HG02870 (cell line): ENCODE results near the gene OPA1.

Experiments
- ATAC-seq: cut with Tn5 transposase; IDR thresholded peaks from one replicate; pipeline ENCODE4 v1.9.1; 2021; ENCODE audit warnings: mild to moderate bottlenecking, moderate library complexity; ENCODE audit not compliant: unreplicated experiment

The OPA1 gene, protein sequence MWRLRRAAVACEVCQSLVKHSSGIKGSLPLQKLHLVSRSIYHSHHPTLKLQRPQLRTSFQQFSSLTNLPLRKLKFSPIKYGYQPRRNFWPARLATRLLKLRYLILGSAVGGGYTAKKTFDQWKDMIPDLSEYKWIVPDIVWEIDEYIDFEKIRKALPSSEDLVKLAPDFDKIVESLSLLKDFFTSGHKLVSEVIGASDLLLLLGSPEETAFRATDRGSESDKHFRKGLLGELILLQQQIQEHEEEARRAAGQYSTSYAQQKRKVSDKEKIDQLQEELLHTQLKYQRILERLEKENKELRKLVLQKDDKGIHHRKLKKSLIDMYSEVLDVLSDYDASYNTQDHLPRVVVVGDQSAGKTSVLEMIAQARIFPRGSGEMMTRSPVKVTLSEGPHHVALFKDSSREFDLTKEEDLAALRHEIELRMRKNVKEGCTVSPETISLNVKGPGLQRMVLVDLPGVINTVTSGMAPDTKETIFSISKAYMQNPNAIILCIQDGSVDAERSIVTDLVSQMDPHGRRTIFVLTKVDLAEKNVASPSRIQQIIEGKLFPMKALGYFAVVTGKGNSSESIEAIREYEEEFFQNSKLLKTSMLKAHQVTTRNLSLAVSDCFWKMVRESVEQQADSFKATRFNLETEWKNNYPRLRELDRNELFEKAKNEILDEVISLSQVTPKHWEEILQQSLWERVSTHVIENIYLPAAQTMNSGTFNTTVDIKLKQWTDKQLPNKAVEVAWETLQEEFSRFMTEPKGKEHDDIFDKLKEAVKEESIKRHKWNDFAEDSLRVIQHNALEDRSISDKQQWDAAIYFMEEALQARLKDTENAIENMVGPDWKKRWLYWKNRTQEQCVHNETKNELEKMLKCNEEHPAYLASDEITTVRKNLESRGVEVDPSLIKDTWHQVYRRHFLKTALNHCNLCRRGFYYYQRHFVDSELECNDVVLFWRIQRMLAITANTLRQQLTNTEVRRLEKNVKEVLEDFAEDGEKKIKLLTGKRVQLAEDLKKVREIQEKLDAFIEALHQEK

DNA sequence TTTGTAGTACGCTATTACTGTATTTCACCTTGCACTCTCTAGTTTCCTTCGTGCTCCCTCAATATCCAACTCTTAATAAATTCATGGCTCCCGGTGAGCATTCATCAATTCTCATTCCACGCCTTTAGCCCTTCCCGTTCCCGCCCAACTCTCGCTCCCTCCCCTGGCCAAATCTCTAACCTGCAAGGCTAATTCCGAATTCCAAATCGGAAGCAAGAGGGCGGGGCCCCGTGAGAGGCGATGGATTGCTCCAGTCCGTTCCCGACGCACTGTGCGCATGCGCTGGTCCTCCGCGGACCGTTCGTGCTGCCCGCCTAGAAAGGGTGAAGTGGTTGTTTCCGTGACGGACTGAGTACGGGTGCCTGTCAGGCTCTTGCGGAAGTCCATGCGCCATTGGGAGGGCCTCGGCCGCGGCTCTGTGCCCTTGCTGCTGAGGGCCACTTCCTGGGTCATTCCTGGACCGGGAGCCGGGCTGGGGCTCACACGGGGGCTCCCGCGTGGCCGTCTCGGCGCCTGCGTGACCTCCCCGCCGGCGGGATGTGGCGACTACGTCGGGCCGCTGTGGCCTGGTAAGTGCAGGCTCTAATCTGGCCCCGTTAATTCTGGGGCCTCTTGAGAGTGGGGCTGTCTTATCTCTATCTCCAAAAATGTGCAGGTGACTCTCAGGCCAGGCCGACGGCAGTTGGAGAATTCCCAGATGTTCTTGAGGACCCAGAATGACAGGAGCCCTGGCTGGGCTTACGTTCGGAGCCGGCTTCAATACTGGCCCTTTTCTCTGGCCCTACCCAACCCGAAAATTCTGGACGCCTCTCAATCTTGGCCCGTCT, at the start of gene OPA1:
Gene OPA1 (plus strand): TSS at position 368 of the 827 bp plus-strand sequence. CDS start 170 bp downstream, at position 538.
- ATAC-seq = peak; percentile 97

DNA sequence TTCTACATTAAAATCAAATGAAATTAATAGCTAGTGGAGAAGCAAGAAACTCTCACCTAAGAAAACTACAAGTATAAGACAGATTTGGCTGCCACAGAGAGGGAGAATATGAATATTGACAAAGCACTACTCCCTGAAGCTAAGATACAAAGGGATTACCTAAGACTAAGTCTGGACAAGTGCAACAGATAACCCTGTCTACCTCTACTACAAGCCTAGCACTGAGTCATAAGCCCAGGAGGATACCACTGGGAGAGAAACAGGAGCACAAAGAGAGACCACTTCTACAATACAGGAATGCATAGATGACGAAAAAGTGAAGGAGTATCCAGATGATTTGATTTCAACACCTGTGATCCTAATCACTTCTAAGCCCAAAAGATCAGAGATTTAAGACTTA, 48.7 kb upstream of the OPA1 start:
- ATAC-seq = no peak

DNA sequence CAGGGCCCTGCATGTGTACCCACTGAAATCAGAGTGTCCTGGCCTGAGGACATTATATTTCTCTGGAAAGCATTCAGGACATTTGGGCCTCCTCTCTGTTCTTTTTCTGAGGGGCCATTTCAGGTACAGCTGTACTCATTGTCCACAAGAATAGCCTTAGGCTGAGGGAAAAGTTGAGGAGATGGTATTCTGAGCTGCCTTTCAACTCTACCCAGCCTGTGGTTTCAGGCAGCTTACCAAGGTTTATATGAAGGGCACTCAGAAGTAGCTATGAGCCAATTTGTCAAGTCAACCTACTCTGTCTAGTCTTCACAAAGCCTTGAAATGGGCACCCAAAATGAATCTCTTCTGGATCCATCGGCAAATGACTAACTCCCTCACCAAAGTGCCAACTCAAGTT, 47.7 kb upstream of the OPA1 start:
- no peak for ATAC-seq

DNA sequence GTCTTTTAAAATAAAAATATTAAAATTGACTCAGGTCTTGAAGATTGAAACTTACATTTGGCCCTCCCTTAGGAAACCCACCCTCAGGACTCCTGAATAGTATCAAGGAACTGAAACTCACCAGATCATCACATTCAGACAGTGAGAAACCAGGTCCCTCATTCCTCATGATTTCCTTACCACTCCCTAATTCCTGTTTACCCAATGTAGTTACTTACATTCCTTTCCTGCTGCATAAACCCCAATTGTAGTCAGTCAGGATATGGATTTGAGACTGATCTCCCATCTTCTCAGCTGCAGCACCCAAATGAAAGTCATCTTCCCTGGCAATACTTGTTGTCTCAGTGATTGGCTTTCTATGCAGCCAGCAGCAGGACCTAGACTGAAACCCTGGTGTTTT, 46.9 kb upstream of the OPA1 start:
- ATAC-seq = no peak

DNA sequence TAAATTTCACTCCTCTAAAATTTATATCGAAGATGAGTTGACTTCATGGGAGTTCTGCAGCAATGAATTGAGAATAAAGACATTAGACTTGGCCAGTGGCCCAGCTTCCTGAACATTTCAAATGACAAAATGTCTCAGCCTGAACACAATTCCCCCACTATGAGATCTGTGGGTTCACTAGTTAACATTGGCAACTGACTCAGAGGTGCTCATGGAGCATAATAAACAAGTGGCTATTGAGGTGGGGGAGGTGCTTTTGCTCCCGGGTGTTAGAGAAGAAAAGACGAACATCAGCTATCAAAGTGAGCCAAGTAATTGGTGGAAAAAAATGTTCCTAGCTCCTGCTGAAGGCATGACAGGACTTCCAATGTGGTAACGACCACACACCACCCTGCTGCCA, 44.6 kb upstream of the OPA1 start:
- no peak for ATAC-seq

DNA sequence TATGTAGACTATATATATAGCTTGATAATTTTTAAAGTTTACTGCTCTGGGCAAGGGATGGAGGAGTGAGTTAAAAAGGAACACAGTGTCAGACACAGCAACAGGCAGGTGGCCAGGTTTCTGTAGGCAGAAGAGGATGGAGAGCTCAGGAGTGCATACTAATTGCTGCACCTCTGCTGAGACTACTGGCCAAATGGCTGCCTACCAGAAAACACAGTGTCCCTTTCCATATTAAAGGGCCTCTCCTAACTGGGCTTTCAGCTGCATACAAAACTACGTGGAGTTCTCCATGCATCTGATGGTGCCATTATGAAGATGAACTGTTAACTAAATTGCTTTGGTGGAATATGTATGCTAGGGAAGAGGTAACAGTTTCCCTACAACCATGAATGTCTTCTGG, 40.1 kb upstream of the OPA1 start:
- ATAC-seq = no peak

DNA sequence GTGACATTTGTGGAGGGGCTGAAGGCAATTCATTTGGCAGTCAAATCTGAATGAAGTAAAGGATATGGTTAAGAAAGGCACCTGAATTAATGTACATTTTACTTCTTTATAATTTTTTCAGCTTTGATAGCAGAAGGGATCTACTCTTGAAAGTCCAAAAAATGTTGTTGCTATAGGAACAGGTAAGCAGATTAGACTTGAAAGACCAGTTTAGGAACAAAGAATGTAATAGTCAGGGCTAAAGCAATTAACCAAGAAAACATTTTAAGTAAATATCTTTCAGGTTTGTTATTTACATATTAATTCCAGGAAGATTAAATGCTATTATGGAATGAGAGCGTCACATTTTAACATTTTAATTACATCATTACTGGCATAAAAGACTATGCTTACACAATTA, 39.4 kb upstream of the OPA1 start:
- ATAC-seq = no peak

DNA sequence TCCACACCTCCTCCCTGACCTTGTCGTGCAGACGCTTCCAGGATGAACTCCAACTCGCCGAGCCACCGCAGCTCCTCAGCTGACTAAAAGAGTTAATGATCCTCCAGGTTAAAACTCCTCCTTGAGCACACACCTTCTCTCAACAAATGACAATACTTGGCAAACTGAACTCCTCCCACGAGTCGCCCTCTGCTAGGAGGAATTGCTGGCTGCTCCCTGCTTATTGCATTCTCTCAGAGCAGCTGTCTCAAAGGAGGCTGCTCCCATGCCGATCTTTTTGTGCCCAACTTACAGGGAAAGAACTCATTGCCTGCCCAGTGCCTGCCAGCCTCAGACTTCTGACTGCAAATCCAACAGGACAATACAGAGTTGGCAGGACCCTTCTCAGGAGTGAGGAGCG, 38.2 kb upstream of the OPA1 start, which contains the start of gene ATP13A4:
Gene ATP13A4 (minus strand): TSS at position 85 of the 400 bp plus-strand sequence. CDS start 96 bp downstream, outside the sequence.
- no peak for ATAC-seq

DNA sequence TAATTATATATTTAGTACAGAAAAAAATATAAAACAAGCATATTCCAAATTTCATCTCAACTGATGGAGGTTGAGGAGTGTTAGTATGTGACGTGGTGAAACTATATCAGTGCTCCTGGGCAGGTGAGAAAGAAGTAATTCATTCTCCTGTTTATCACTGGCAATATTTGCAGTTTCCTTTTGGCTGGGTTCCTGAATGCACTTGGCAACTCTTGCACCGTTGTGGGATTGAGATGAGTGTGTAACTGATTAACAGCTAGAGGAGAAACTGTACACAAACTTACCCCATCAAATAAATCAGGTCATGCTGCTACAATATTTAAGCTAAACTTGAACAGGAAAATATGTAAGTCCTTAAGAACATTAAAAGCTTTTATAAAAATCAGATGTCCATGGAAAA, 36.2 kb upstream of the OPA1 start:
- ATAC-seq = no peak

DNA sequence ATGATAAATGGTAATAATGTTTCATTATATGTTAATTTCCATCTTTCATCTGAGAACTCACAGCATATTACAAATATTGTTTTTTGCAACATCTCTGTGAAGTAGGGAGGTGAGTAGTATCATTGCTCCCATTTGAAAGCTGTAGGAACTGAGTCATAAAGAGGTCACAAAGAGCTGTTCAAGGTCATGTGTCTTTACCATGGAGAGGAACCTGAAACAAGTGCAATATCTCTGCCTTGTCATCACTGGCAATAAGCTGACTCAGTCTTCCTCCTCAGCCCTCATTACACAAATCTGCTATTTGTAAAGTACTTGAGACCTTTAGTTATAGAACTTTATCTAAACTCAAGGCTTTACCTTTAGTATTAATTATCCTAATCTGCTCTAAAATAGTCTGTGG, 33.9 kb upstream of the OPA1 start:
- ATAC-seq = no peak

DNA sequence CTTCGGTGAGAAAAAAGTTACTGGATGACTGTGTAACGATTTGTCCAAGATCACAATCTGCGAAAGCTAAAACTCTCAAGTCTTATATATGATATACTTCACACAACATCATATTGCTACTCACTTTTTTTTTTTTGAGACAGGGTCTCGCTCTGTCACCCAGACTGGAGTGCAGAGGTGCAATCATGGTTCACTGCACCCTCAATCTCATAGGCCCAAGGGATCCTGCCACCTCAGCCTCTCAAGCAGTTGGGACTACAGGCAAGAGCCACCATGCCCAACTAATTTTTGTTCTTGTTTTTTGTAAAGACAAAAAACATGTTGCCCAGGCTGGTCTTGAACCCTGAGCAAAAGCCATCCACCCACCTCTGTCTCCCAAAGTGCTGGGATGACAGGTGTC, 32.9 kb upstream of the OPA1 start:
- ATAC-seq = no peak

DNA sequence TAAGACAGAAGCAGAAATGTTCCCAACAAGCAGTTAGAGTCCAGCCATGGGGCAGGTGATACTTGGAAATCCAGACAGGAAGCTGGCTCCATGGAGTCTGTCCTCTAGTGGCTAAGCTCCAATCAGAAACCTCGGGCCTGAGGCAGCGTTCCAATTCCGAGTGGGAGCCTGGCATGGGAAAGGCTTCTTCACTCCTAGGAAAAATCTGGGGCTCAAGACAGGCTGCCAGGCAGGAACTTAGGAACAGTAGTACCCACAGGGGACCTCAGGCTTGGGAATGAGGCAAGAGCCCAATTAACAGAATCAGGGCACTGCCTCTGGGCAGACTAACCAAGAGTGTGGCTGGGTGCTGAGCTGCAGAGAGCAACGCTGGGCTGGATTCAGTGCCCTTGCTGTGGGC, 32.1 kb upstream of the OPA1 start:
- no peak for ATAC-seq

DNA sequence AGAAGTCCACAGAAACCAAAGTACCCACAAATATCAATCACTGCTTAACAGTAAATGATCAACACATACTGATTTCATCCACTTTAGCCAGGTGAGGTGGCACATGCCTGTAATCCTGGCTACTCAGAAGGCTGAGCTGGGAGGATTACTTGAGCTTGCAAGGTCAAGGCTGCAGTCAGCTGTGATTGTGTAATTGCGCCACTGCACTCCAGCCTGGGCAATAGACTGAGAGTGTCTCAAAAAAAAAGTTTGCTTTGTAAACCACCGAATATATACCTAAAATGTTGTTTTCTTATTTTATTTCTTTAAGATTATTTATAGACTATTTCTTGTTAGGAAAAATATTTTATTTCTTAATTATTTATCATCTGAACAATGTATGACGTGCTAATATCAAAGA, 29.6 kb upstream of the OPA1 start:
- ATAC-seq = no peak

DNA sequence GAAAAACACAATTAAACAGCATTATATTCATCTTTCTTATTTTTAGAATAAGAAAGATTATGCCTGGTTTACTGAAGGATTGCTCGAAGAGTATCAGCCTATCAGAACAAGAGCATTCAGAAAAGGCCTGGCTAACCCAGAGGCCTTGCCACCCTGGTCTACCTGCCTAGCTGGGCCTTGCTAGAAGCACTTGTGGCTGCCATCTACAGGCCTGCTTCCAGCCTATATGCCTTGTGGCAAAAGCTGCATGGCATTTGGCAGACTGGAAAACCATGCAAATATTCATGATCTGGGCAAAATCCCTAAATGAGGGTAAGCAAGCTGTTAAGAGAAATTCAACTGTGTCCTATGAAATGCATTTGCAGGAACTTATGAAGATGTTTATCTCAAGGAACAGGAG, 29.0 kb upstream of the OPA1 start:
- no peak for ATAC-seq

DNA sequence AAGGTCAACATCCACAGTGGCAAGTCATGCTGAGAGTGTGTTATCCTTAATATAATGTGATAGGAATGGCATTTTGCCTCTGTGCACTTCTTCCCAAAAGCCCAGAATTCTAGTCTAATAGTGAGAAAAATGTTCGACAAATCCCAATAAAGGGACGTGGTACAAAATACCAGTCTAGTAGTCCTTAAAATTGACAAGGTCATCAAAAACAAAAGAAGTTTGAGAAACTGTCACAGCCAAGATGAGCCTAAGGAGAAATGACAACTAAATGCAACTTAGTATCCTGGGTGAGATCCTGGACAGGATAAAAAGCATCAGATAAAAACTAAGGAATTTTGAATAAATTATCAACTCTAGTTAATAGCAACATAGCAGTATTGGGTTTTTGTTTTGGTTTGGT, 23.9 kb upstream of the OPA1 start:
- ATAC-seq = no peak

DNA sequence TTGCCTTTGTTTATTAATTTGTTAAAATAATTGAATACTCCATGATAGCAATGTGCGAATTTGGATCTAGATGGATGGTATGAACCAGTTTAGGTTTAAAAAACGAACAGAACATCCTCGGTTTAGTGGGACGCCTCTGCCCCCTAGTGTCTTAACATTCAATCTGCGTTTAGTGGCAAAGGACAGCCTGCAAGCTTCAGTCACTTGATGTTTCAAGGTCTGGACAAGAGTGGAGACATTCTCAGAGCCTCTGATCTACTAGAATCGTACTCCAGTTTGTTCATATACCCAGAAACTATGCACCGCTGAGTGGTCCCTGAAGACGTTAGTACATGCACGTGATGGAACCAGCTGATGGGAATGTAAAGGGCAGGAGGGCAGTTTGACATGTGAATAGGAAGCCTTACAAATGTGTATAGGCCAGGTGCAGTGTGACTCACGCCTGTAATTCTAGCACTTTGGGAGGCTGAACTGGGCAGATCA, 20.5 kb upstream of the OPA1 start:
- peak; percentile 70 for ATAC-seq

DNA sequence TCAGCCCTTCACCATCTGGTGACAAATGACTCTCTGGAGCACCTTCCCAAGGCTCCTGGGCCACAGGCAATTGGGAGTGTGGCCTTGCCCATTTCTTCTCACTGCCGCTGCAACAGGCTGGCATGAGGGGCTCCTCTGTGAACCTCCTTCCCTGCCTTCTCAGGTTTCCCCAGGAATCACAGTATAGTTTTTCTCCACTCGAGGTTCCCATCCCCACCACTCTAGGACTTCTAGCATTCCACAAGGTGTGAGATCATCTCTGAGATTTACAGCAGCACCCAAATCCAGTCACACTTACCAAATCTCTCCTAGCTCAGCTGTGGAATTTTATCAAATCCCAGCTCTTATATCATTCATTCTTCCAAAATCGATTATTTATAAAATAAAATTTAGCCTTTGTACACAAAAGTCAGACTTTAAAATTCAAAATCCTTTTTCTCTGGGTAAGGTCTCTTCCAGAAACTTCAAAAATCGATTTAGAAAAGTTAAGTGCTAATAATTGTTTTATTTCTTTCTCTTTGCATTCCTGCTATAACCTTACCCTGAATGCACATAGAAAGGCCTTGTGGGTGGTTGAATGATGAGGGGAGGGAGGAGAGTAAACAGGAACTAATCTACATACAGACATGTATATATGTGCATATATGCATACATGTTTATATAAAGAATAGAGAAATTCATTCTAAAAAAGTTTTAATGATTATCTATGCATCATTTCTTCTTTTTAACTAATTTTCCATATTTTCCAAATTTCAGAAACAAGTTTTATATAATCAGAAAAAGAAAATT, 19.4 kb upstream of the OPA1 start:
- no peak for ATAC-seq

DNA sequence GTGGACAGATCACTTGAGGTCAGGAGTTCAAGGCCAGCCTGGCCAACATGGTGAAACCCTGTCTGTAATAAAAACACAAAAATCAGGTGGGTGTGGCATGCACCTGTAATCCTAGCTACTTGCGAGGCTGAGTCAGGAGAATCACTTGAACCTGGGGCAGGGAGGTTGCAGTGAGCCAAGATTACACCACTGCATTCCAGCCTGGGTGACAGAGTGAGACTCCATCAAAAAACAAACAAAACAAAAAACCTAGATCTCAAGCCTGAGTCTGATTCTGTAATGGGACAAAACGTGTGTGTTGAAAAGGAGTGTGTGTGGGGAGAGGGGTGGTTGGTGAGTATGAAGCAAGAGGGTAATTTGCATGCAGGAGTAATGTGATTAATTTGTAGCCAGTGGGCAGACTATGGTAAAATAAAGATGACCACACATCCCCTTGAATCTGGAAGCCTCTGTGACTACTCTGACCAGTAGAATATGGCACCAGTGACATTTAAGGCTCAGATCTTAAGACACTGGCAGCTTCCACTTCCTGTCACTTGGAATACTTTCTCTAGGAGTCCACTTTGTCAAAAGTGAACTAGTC, 18.4 kb upstream of the OPA1 start:
- ATAC-seq = no peak

DNA sequence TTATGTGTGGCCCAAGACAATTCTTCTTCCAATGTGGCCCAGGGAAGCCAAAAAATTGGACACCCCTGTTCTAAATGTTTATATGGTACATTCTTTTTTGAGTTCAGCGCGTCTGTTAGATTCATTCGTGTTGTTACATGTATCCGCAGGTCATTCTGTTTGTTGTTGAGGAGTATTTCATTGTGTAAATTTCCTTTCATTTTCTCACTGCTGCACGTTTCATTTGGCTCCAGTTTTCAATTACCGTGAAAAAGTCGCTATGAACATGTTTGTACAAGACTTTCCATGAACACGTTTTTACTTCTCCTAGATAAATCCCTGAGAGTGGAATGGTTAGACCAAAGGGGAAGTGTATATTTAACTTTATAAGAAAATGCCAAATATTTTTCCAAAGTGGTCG, 7.5 kb upstream of the OPA1 start:
- ATAC-seq = no peak

DNA sequence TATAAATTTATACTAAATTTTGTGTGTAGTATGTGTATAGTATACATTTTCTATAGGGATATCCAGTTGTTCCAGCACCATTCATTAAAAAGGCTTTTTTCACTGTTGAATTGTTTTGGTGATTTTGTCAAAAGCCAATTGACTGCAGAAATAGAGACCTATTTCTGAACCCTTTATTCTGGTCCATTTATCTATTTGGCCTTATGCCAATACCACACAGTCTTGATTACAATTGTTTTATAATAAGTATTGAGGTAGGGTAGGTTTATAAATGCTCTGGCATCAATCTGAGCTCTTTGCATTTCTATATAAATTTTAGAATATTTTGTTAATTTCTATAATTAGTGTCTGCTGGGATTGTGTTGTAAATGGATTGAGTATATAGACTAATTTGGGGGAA, 6.5 kb upstream of the OPA1 start:
- ATAC-seq = no peak
